ENCODE data around the gene STK17A.

STK17A gene

DNA sequence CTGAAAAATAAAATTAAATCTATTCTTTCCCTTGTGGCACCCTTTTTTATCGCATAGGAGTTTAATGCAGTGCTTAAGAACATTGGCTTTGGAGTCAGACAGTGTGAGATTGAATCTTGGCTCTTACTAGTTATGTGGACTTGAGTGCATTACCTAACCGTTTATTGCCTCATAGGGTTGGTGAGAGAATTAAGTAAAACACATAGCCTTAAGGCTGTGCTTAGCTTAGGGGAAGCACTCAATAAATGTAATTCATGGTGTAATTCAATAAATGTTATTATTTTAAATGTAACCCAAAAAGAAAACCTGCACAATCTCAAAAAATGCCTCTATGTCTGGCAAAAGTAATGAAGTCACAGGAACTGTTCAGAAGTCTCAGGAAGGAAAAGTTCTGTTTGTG, 2.7 kb downstream of the STK17A start:
- H3K9me3 ChIP-seq (ENCODE audit: insufficient read depth, low read length, severe bottlenecking): no peaks in the 10 kb centered on the region
- H3K36me3 ChIP-seq (ENCODE audit: insufficient read depth, low read length): peaks cover 24% of the 10 kb centered on the region
- H3K27ac ChIP-seq (ENCODE audit: low read length): peak overlapping the region; percentile 97
- TF ChIP-seq EZH2 (IDR thresholded peaks at IDR 0.05; ENCODE audit: borderline replicate concordance, low read depth, low read length, severe bottlenecking): no peak
- TF ChIP-seq CTCF (IDR thresholded peaks at IDR 0.05; ENCODE audit: borderline replicate concordance, extremely low read depth, low read length, poor library complexity, severe bottlenecking): no peak
- peaks cover 68% of the 10 kb centered on the region for H4K20me1 ChIP-seq (ENCODE audit: insufficient read depth, low read length)
- H3K4me1 ChIP-seq (ENCODE audit: insufficient read depth, low read length): peaks cover 67% of the 10 kb centered on the region
- H3K27me3 ChIP-seq (ENCODE audit: insufficient read depth, low read length, poor library complexity): no peaks in the 10 kb centered on the region
- DNase-seq: no peak
- peak overlapping the region; percentile 66 to 83; a peak in 3 of 4 replicates for H3K4me3 ChIP-seq (ENCODE audit: low read depth in 1 of 2, low read length in 2 of 2)
- peak overlapping the region; percentile 71 for H3K4me2 ChIP-seq (ENCODE audit: insufficient read depth, low read length)
- peaks cover 79% of the 10 kb centered on the region for H3K79me2 ChIP-seq (ENCODE audit: insufficient read depth, low read length)
- no peak overlapping the region for H2AFZ ChIP-seq (ENCODE audit: low read depth, low read length)
- no peak for ATAC-seq (ENCODE audit: insufficient read depth, low read depth)
- H3K9ac ChIP-seq (ENCODE audit: low read depth, low read length): peak overlapping the region; percentile 96

- peaks cover 87% of the 10 kb centered on the region for H3K79me2 ChIP-seq (ENCODE audit: insufficient read depth, low read length)
- peak overlapping the region; percentile 66 to 83; a peak in 3 of 4 replicates for H3K4me3 ChIP-seq (ENCODE audit: low read depth in 1 of 2, low read length in 2 of 2)
- TF ChIP-seq CTCF (IDR thresholded peaks at IDR 0.05; ENCODE audit: borderline replicate concordance, extremely low read depth, low read length, poor library complexity, severe bottlenecking) (no peak), EZH2 (IDR thresholded peaks at IDR 0.05; ENCODE audit: borderline replicate concordance, low read depth, low read length, severe bottlenecking) (no peak)
- no peak for ATAC-seq (ENCODE audit: insufficient read depth, low read depth)
- no peaks in the 10 kb centered on the region for H3K27me3 ChIP-seq (ENCODE audit: insufficient read depth, low read length, poor library complexity)
- H3K4me2 ChIP-seq (ENCODE audit: insufficient read depth, low read length): peak overlapping the region; percentile 71
- DNase-seq: no peak
- H4K20me1 ChIP-seq (ENCODE audit: insufficient read depth, low read length): peaks cover 75% of the 10 kb centered on the region
- H2AFZ ChIP-seq (ENCODE audit: low read depth, low read length): no peak overlapping the region
- H3K4me1 ChIP-seq (ENCODE audit: insufficient read depth, low read length): peaks cover 72% of the 10 kb centered on the region
- H3K27ac ChIP-seq (ENCODE audit: low read length): peak overlapping the region; percentile 97
- H3K9me3 ChIP-seq (ENCODE audit: insufficient read depth, low read length, severe bottlenecking): no peaks in the 10 kb centered on the region
- H3K36me3 ChIP-seq (ENCODE audit: insufficient read depth, low read length): peaks cover 24% of the 10 kb centered on the region
- peak overlapping the region; percentile 96 for H3K9ac ChIP-seq (ENCODE audit: low read depth, low read length)
Observed at GRCh38 chr7:43586251-43586900, 3.5 kb downstream of the STK17A start.

GRCh38 chr7:43588477-43589132, 5.7 kb downstream of the STK17A start:
- DNase-seq: no peak
- peaks cover 100% of the 10 kb centered on the region for H3K79me2 ChIP-seq (ENCODE audit: insufficient read depth, low read length)
- H3K36me3 ChIP-seq (ENCODE audit: insufficient read depth, low read length): peaks cover 29% of the 10 kb centered on the region
- H3K27me3 ChIP-seq (ENCODE audit: insufficient read depth, low read length, poor library complexity): no peaks in the 10 kb centered on the region
- H3K4me2 ChIP-seq (ENCODE audit: insufficient read depth, low read length): peak overlapping the region; percentile 71
- no peak overlapping the region for H3K27ac ChIP-seq (ENCODE audit: low read length)
- TF ChIP-seq CTCF (IDR thresholded peaks at IDR 0.05; ENCODE audit: borderline replicate concordance, extremely low read depth, low read length, poor library complexity, severe bottlenecking): no peak
- TF ChIP-seq EZH2 (IDR thresholded peaks at IDR 0.05; ENCODE audit: borderline replicate concordance, low read depth, low read length, severe bottlenecking): no peak
- ATAC-seq (ENCODE audit: insufficient read depth, low read depth): no peak
- peaks cover 81% of the 10 kb centered on the region for H3K4me1 ChIP-seq (ENCODE audit: insufficient read depth, low read length)
- H4K20me1 ChIP-seq (ENCODE audit: insufficient read depth, low read length): peaks cover 88% of the 10 kb centered on the region
- H3K9me3 ChIP-seq (ENCODE audit: insufficient read depth, low read length, severe bottlenecking): no peaks in the 10 kb centered on the region
- H3K4me3 ChIP-seq (ENCODE audit: low read depth in 1 of 2, low read length in 2 of 2): peak overlapping the region in 1 of 2 experiments; percentile 33; a peak in 1 of 4 replicates
- no peak overlapping the region for H2AFZ ChIP-seq (ENCODE audit: low read depth, low read length)
- H3K9ac ChIP-seq (ENCODE audit: low read depth, low read length): peak overlapping the region; percentile 17
